ENCODE data around the gene CXCL11. TPM values are rescaled to one million over a fixed set of nuclear protein-coding genes. Genes with fewer than 3 reads are reported as not detected.

The CXCL11 gene
- total RNA-seq, 1 donor from 2014 or later = not detected

- intact Hi-C loops (cut with DNase I) = loop anchor here (5.0 kb wide), 1 partner anchor 77 kb away; no protein-coding TSS in a partner anchor
- no peak for ATAC-seq
- Histone ChIP-seq H3K36me3 (no peaks in the 10 kb centered on the region), H3K4me1 (no peaks in the 10 kb centered on the region), H3K27me3 (no peaks in the 10 kb centered on the region), H3K9me3 (no peaks in the 10 kb centered on the region), H3K4me3 (no peak within 1 kb of the TSS), H3K27ac (no peak within 1 kb of the TSS)
- DNase-seq = no peak
- TF ChIP-seq, protein P1, sequence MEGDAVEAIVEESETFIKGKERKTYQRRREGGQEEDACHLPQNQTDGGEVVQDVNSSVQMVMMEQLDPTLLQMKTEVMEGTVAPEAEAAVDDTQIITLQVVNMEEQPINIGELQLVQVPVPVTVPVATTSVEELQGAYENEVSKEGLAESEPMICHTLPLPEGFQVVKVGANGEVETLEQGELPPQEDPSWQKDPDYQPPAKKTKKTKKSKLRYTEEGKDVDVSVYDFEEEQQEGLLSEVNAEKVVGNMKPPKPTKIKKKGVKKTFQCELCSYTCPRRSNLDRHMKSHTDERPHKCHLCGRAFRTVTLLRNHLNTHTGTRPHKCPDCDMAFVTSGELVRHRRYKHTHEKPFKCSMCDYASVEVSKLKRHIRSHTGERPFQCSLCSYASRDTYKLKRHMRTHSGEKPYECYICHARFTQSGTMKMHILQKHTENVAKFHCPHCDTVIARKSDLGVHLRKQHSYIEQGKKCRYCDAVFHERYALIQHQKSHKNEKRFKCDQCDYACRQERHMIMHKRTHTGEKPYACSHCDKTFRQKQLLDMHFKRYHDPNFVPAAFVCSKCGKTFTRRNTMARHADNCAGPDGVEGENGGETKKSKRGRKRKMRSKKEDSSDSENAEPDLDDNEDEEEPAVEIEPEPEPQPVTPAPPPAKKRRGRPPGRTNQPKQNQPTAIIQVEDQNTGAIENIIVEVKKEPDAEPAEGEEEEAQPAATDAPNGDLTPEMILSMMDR (IDR thresholded peaks at IDR 0.05) = no peak
Measured at GRCh38 chr4:76074468-76074867, 38.6 kb upstream of the CXCL11 start, which contains the start of gene ART3. TSS of gene ART3 (plus strand) at chr4:76074709. CDS start at chr4:76075890, 1,181 bp downstream.

- Histone ChIP-seq H3K4me1 (no peaks in the 10 kb centered on the region), H3K36me3 (no peaks in the 10 kb centered on the region), H3K27ac (no peak overlapping the region), H3K4me3 (no peak overlapping the region), H3K27me3 (no peaks in the 10 kb centered on the region), H3K9me3 (no peaks in the 10 kb centered on the region)
- intact Hi-C loops (cut with DNase I) = loop anchor here (5.0 kb wide), 1 partner anchor 75 kb away; no protein-coding TSS in a partner anchor
- TF ChIP-seq, protein P1 (IDR thresholded peaks at IDR 0.05) = no peak
- ATAC-seq (no peak), DNase-seq (no peak)
Measured at GRCh38 chr4:76072760-76073159, 36.9 kb upstream of the CXCL11 start.

GRCh38 chr4:76067652-76068286 lies 31.9 kb upstream of the CXCL11 start:
- DNase-seq = no peak
- Histone ChIP-seq H3K27ac (no peak overlapping the region), H3K4me1 (no peaks in the 10 kb centered on the region), H3K27me3 (no peaks in the 10 kb centered on the region), H3K36me3 (no peaks in the 10 kb centered on the region), H3K9me3 (no peaks in the 10 kb centered on the region), H3K4me3 (no peak overlapping the region)
- intact Hi-C loops (cut with DNase I) = no loop called here
- ATAC-seq = peak; percentile 93
- TF ChIP-seq, protein P1 (IDR thresholded peaks at IDR 0.05) = peak; percentile 86

GRCh38 chr4:76066546-76066945 lies 30.7 kb upstream of the CXCL11 start:
- no peak overlapping the region for H3K4me3 ChIP-seq
- TF ChIP-seq, protein P1 (IDR thresholded peaks at IDR 0.05) = no peak
- H3K36me3 ChIP-seq = no peaks in the 10 kb centered on the region
- no peaks in the 10 kb centered on the region for H3K9me3 ChIP-seq
- ATAC-seq (no peak), DNase-seq (no peak)
- intact Hi-C loops (cut with DNase I) = no loop called here
- H3K27me3 ChIP-seq = no peaks in the 10 kb centered on the region
- H3K27ac ChIP-seq = no peak overlapping the region
- H3K4me1 ChIP-seq = no peaks in the 10 kb centered on the region

- no peaks in the 10 kb centered on the region for H3K4me1 ChIP-seq
- H3K9me3 ChIP-seq = no peaks in the 10 kb centered on the region
- DNase-seq (no peak), ATAC-seq (no peak)
- TF ChIP-seq, protein P1 (IDR thresholded peaks at IDR 0.05) = no peak
- H3K36me3 ChIP-seq = no peaks in the 10 kb centered on the region
- H3K27me3 ChIP-seq = no peaks in the 10 kb centered on the region
- no peak overlapping the region for H3K27ac ChIP-seq
- no peak overlapping the region for H3K4me3 ChIP-seq
- intact Hi-C loops (cut with DNase I) = no loop called here
Measured at GRCh38 chr4:76061982-76062381, 26.1 kb upstream of the CXCL11 start.
